ENCODE results near the gene SLC25A29. TPM values are rescaled to one million over a fixed set of nuclear protein-coding genes. Genes with fewer than 3 reads are reported as not detected.
"Not testable (repeated sequence)": the region's sequence is repeated elsewhere in the genome, so short reads cannot be mapped to it uniquely, and the experiment has no call there.

SLC25A29 gene
- total and polyA plus RNA-seq, 12 donors, result 9.0 to 277 (median 88.4) TPM

DNA sequence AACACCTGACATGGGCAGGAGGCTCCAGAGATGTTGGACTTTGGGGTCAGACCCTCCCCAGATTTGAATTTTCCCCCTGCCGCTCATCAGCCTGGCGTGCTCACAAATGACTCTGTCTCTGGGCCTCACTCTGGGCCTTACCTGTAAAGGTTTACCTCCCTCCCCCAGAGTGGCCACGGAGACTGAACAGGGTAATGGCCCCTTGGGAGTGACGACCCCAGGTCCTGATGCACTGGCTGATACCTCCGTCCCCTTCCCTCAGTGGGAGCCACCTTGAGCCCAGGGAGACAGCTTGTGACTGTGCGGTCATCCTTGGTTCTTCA, 7.0 kb downstream of the SLC25A29 start:
- WGBS, 4 donors, result 94 to 97% (median 95%) methylated on average over 6 of the region's 6 CpGs; no CpG with 5 or more reads in 1 of the 4 donors
- peaks cover 31 to 47% of the 10 kb centered on the region in 2 donors for H3K4me1 ChIP-seq (replicated peaks in 1 of 2)

DNA sequence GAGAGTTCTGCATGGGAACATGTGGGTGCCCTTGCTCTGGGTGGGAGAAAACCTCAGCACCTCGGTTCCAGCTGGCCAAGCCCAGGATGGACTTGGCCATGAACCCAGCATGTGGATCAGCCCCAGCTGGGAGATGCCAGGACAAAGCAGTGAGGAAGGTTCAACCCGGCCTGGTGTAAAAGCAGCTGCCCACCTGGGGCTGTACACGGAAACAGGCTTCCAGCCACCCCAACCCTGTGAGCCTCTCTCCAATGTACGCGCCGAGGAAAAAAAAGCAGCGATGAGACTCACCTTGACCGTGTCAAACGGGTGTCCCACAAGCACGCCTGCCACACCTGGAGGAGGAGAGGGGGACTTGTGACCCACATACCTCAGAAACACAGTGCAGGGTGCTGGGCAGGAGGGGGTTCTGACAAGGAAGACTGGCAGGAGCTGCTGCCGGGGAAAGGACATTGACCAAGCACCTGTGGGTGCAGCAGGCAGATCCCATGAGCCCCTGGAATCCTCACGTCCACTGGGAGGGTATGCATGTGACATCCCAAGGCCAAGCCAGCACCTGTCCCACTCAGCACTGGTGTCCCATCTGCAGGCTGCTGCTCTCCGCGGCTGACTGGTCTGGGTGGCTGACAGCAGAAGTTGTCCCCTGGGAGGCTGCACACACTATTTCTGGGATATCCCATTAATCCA, 7.5 kb downstream of the SLC25A29 start:
- Histone ChIP-seq H3K4me3 (no peak overlapping the region), H3K36me3 (replicated peaks in 1 of 2) (no peaks in the 10 kb centered on the region), H3K27me3 (no peaks in the 10 kb centered on the region), H3K27ac (peak overlapping the region in 3 of 5 donors; percentile 82 to 86 (median 85)), H3K4me1 (replicated peaks in 1 of 2) (peaks cover 28 to 52% of the 10 kb centered on the region in 2 donors), H3K9me3 (replicated peaks in 1 of 3) (no peaks in the 10 kb centered on the region)
- peak in 1 of 7 donors; percentile 28 for DNase-seq
- intact Hi-C loops (cut with DNase I), result no loop called here
- 76 to 92% (median 86%) methylated on average over 8 to 14 of the region's 14 CpGs for WGBS, 4 donors
- TF ChIP-seq, protein P1, sequence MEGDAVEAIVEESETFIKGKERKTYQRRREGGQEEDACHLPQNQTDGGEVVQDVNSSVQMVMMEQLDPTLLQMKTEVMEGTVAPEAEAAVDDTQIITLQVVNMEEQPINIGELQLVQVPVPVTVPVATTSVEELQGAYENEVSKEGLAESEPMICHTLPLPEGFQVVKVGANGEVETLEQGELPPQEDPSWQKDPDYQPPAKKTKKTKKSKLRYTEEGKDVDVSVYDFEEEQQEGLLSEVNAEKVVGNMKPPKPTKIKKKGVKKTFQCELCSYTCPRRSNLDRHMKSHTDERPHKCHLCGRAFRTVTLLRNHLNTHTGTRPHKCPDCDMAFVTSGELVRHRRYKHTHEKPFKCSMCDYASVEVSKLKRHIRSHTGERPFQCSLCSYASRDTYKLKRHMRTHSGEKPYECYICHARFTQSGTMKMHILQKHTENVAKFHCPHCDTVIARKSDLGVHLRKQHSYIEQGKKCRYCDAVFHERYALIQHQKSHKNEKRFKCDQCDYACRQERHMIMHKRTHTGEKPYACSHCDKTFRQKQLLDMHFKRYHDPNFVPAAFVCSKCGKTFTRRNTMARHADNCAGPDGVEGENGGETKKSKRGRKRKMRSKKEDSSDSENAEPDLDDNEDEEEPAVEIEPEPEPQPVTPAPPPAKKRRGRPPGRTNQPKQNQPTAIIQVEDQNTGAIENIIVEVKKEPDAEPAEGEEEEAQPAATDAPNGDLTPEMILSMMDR (IDR thresholded peaks at IDR 0.05), result no peak
- no peak for TF ChIP-seq POLR2A (IDR thresholded peaks at IDR 0.05)

More for the DNA sequence above, 7.0 kb downstream of the SLC25A29 start:
- peak in 1 of 7 donors; percentile 21 for DNase-seq
- intact Hi-C loops (cut with DNase I), result no loop called here
- no peak overlapping the region for H3K27ac ChIP-seq
- no peaks in the 10 kb centered on the region for H3K36me3 ChIP-seq (replicated peaks in 1 of 2)
- no peaks in the 10 kb centered on the region for H3K9me3 ChIP-seq (replicated peaks in 1 of 3)
- H3K4me3 ChIP-seq, result no peak overlapping the region
- no peaks in the 10 kb centered on the region for H3K27me3 ChIP-seq
- TF ChIP-seq, protein P1 (IDR thresholded peaks at IDR 0.05), result no peak
- TF ChIP-seq POLR2A (IDR thresholded peaks at IDR 0.05), result no peak

DNA sequence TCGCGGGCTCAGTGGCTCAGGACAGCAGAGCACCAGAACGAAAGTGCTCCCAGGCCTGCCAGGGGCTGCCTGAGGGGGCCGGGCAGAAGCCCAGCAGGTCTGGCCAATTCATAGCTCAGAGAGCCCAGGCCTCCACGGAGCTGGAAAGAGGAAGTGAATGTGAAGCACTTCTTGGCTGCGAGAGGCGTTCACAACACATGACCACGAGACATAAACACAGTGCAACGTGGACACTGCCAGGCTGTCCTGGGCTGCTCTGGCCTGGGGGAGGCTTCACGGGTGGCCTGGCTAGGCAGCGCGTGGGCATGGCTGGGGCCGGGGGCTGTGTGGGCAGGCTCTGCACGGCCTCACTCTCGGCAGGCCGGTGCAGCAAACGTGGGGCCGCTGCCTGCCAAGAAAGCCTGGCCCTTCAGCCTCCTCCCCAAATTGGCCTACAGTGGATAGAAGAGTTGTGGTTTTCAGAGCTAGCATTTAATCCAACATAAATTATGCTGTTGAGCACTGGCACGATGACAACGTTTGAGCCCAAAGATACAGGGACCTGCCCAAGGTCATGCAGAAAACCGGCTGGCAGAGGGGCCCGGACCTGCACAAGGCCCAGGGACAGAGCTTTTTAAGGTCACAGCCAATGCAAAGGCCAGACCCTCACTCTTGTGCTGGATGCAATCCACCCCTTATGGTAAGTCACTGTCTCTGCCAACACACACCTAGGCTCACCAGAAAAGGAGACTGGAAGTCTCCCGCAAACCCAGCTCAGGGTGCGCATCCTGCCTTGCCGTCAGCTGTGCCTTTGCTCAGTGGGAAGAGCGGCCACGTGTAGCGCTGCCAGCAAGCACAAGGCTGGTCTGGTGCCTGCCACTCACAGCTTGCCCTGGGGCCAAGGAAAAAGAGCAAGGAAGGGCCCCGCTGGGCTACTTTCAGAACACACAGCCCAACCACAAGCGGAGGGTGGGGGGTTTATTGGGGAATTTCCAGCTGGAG, 8.6 kb downstream of the SLC25A29 start:
- peak in 6 of 7 donors; percentile 77 to 87 (median 84) for DNase-seq
- H3K27me3 ChIP-seq, result no peaks in the 10 kb centered on the region
- 23 to 40% (median 34%) methylated on average over 13 to 30 of the region's 30 CpGs for whole genome bisulfite sequencing, 4 donors
- intact Hi-C loops (cut with DNase I), result no loop called here
- H3K36me3 ChIP-seq (replicated peaks in 1 of 2), result peaks cover 0 to 4% of the 10 kb centered on the region in 2 donors
- H3K4me1 ChIP-seq (replicated peaks in 1 of 2), result peaks cover 28 to 47% of the 10 kb centered on the region in 2 donors
- H3K9me3 ChIP-seq (replicated peaks in 1 of 3), result no peaks in the 10 kb centered on the region
- H3K4me3 ChIP-seq, result no peak overlapping the region
- peak overlapping the region; percentile 28 to 86 (median 82) for H3K27ac ChIP-seq
- TF ChIP-seq, protein P1 (IDR thresholded peaks at IDR 0.05), result no peak
- peak in 1 of 2 donors; percentile 47 for TF ChIP-seq POLR2A (IDR thresholded peaks at IDR 0.05)

DNA sequence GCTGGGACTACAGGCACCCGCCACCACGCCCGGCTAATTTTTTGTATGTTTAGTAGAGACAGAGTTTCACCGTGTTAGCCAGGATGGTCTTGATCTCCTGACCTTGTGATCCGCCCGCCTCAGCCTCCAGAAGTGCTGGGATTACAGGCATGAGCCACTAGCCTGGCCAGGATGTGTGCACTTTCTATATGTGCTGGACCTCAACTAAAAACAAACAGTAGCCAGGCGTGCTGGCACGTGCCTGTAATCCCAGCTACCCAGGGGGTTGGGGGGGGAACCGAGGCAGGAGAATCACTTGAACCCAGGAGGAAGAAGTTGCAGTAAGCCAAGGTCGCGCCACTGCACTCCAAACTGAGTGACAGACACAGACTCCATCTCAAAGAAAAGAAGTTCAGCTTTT, 9.5 kb downstream of the SLC25A29 start:
- peak overlapping the region in 4 of 5 donors; percentile 28 to 86 (median 84) for H3K27ac ChIP-seq
- 66 to 73% (median 69%) methylated on average over 10 to 11 of the region's 11 CpGs for WGBS, 4 donors
- DNase-seq, result peak in 1 of 7 donors; percentile 23

More for the DNA sequence above, 9.5 kb downstream of the SLC25A29 start:
- peaks cover 24 to 41% of the 10 kb centered on the region in 2 donors for H3K4me1 ChIP-seq (replicated peaks in 1 of 2)
- H3K4me3 ChIP-seq; H3K9me3 ChIP-seq (replicated peaks in 1 of 3); intact Hi-C loops (cut with DNase I); H3K27me3 ChIP-seq: not testable (repeated sequence)
- H3K36me3 ChIP-seq (replicated peaks in 1 of 2), result peaks cover 0 to 13% of the 10 kb centered on the region in 2 donors

Measured in adrenal gland (tissue), 12 donors.